GM04504 (cell line): Measurements from ENCODE around the gene PRAMEF8.
"Not testable (repeated sequence)": the region's sequence is repeated elsewhere in the genome, so short reads cannot be mapped to it uniquely, and the experiment has no call there.

ENCODE experiments used
- DNase-seq: peaks from one replicate; pipeline ENCODE4 v3.0.0-alpha.2; 2012; ENCODE audit warnings: low read depth

Gene PRAMEF8

DNA sequence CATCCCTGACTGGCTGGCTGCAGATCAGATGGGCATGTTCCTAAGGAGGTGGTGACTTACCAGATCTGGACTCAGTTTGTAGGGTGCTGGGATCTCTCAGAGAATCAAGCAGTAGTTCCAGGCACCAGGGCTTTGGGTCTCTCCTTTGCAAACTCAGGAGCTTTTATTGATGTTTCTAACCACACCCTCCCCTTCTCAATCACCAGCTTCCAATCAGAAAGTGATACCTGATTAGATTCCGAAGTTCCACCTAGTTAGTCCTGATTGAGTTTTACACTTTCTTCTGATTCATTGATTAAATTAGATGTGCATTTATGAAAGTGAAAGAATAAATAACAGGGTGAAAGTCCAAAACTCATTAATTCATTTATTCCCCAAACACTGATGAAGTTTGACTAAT, at the start of gene PRAMEF8:
PRAMEF8 (minus strand) TSS at position 101 of the 400 bp plus-strand sequence. CDS start 1,046 bp downstream, outside the sequence.
- not testable (repeated sequence) for DNase-seq

DNA sequence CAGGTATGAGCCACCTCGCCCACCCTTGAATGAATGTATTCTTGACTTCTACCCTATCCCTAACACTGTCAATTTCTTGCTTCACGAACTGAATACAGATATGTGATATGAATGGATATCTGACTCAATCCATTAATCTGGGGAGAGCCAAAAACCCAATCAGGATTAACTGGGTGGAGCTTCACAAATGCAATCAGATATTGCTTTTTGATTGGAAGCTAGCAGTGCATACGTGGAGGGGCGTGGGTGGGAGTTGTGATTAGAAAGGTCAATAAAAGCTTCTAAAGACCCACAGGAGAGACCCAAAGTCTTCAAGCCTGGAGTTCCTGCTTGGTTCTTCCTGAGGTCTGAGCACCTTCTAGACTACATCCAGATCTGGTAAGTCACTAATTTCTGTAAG, 30.3 kb upstream of the PRAMEF8 start, which contains the start of gene PRAMEF15:
PRAMEF15 (plus strand) TSS at position 301 of the 400 bp plus-strand sequence. CDS start 2,827 bp downstream, outside the sequence.
- DNase-seq = not testable (repeated sequence)

DNA sequence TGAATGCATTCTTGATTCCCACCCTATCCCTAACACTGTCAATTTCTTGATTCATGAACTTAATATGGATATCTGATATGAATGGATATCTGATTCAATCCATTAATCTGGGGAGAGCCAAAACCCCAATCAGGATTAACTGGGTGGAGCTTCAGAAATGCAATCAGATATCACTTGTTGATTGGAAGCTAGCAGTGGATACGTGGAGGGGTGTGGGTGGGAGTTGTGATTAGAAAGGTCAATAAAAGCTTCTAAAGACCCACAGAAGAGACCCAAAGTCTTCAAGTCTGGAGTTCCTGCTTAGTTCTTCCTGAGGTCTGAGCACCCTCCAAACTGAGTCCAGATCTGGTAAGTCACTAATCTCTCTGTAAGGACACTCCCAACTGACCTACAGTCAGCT, 18.3 kb upstream of the PRAMEF8 start, which contains the start of gene PRAMEF33:
PRAMEF33 (plus strand) TSS at position 301 of the 400 bp plus-strand sequence. CDS start 2,416 bp downstream, outside the sequence.
- not testable (repeated sequence) for DNase-seq

DNA sequence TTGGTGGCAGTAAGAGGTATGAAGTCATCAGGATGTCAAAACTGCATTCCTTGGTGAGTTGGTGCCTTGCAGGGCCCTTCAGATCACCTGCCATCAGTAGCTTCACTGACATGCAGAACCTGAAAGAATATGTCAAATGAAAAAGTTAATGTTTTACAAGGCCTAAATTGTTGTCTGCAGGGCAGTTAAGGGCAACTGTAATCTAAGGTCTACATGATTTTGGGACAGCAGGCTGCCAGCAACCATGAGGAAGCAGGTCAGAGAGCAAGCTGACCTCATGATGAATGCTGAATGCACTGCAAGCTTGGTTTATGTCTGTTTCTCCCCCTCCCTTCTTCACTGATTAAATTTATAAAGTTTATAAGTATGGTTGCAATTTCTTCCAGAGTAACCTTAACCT, 17.3 kb upstream of the PRAMEF8 start:
- not testable (repeated sequence) for DNase-seq

DNA sequence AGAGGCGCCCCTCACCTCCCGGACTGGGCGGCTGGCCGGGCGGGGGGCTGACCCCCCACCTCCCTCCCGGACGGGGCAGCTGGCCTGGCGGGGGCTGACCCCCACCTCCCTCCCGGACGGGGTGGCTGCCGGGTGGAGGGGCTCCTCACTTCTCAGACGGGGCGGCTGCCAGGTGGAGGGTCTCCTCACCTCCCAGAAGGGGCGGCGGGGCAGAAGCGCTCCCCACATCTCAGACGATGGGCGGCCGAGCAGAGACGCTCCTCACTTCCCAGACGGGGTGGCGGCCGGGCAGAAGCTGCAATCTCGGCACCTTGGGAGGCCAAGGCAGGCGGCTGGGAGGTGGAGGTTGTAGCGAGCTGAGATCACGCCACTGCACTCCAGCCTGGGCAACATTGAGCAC, 13.8 kb upstream of the PRAMEF8 start:
- DNase-seq = not testable (repeated sequence)

DNA sequence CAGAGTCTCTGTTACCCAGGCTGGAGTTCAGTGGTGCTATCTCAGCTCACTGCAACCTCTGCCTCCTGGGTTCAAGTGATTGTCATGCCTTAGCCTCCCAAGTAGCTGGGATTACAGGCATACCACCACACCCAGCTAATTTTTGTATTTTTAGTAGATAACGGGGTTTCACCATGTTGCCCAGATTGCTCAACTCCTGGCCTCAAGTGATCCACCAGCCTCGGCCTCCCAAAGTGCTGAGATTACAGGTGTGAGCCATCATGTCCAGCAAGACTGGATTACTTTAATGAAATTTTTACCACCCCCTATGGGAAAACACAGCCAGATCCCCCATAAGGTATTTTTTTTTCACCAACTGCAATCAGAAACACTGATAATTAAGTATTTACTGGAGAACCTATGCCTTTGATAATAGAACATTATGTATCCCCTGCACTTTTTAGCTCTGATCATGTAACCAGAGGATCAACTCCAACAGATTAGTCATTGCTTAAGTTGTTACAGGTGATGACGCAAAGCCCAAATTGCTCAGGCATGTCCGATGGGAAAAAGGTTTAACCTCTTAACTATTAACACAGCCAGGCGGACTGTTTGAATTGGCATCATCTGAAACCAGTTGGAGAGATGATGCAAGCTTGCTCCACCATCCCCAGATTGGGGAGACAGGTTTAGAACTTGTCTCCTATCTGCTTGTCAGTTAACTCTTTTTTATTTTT, 12.4 kb upstream of the PRAMEF8 start:
- DNase-seq = not testable (repeated sequence)

DNA sequence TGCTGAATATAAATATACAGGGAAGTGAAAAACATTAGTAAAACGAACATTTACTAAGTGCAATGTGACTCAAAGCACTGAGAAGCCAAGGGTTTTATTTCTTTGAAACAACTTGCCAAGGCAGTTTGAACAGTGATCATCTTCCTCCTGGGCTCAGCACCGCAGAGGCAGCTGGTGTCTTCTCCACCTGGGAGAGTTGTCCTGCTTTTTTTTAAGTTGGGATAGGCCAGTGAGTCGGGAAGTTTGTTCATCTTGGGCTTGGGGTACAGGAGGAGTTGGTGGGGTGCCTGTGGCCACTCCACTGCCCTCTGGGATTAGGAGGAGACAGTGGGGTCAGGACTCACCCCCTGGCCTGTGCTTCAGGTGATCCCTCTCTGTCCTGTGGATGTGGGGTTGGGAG, 4.1 kb upstream of the PRAMEF8 start:
- not testable (repeated sequence) for DNase-seq

DNA sequence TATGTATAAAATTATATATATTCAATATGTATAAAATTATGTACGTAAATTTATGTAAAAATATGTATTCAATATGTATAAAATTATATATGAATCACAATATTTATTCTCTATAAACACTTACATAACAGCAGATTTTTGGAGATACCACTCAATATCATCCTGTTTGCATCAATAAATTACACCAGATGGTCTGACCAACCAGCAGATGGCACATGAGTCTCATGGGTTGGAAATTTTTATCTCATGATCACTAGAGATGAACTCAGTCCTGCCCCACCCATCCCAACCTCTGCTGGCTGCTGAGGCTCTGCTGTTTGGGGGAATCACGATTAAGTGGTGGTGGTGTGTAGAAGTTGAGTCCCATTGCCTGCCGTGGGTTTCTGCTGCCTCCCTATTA, 5.3 kb downstream of the PRAMEF8 start:
- DNase-seq = not testable (repeated sequence)

DNA sequence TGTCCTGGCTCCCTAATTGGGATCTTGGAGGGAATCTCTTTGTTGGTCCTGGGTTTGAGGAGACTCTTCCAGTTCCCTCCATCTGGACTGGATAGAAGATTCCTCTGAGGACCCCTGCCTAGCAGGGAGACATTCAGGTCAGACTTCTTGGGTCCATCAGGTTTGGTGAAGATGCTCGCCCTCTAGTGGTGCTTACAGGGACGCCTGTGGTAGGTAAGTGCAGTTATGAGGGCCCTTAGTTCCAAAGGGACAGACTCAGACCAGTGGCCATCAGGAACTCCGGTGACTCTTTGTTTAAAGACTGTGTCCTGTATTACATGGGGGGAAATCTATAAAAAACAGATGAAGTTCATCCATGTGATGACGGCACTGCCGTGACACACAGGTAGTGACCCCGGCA, 7.9 kb downstream of the PRAMEF8 start:
- DNase-seq = not testable (repeated sequence)

DNA sequence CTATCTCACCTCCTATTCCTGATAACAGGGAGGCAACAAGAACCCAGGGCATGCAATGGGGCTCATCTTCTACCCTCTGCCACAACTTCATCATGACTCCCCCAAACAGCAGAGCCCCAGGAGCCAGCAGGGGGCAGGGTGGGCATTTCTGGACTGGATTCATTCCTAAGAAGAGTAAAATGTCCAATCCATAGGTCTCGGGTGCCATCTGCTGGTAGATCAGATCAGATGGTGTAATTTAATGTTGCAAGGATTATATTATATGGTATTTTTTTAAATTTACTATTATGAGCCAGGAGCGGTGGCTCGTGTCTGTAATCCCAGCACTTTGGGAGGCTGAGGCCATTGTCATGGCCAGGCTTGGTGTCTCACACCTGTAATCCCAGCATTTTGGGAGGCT, 19.8 kb downstream of the PRAMEF8 start:
- DNase-seq = not testable (repeated sequence)

DNA sequence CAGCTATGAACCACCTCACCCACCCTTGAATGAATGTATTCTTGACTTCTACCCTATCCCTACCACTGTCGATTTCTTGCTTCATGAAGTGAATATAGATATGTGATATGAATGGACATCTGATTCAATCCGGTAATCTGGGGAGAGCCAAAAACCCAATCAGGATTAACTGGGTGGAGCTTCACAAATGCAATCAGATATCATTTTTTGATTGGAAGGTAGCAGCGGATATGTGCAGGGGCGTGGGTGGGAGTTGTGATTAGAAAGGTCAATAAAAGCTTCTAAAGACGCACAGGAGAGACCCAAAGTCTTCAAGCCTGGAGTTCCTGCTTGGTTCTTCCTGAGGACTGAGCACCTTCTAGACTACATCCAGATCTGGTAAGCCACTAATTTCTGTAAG, 31.0 kb downstream of the PRAMEF8 start, which contains the start of gene PRAMEF5:
PRAMEF5 (plus strand) TSS at position 301 of the 400 bp plus-strand sequence. CDS start 5,071 bp downstream, outside the sequence.
- not testable (repeated sequence) for DNase-seq

DNA sequence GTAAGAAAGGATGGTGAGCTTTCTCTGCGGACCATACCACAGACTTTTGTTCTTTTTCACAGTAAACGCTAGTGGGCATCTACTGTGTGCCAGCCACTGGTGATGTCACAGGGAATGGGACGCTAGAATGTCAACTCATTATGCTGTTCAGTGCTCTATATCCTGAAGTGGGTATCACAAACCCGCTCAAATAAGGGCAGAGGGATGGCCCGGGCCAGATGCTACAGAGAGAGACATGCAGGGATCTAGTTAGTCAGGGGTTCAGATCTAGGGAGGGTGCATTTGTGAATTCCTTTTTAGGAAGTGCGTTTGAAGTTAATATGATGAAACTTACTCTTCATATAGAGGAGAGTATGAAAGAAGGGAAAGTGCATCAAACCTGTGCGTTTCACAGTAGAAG, 37.8 kb downstream of the PRAMEF8 start:
- DNase-seq = not testable (repeated sequence)

DNA sequence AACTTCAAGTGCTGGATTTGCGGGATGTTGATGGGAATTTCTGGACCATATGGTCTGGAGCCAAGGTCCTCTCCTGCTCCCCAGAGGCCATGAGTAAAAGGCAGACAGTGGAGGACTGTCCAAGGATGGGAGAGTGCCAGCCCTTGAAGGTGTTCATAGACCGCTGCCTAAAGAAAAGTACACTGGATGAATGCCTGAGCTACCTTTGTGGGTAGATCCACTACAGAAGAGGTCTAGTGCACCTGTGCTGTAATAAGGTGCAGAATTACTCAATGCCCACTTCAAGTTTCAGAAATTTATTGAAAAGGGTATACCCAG, 38.4 kb downstream of the PRAMEF8 start:
- not testable (repeated sequence) for DNase-seq

DNA sequence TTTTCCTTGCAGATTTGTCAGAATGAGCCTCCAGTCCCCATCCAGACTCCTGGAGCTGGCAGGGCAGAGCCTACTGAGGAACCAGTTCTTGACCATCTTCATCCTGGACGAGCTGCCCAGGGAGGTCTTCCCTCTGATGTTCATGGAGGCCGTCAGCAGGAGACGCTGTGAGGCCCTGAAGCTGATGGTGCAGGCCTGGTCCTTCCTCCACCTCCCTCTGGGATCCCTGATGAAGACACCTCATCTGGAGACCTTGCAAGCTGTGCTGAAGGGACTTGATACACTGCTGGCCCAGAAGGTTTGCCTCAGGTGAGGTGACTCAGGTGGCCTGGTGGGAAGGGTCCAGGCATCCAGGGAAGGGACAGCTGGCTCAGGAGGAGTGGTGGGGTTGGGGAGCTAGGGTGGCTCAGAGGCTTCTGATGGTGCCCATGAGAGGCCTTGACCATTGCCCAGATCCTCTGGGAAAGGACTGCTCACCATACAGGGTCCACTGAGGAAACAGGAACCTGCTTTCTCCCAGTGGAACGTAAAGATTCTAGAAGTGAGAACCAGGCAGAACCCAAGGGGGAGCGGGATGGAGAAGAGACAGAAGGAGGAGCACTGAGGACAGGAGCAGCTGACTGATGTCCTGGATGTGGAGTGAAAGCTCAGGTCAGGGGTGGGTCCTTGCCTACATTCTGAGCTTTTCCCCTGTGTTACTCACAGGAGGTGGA, 38.9 kb downstream of the PRAMEF8 start:
- not testable (repeated sequence) for DNase-seq

DNA sequence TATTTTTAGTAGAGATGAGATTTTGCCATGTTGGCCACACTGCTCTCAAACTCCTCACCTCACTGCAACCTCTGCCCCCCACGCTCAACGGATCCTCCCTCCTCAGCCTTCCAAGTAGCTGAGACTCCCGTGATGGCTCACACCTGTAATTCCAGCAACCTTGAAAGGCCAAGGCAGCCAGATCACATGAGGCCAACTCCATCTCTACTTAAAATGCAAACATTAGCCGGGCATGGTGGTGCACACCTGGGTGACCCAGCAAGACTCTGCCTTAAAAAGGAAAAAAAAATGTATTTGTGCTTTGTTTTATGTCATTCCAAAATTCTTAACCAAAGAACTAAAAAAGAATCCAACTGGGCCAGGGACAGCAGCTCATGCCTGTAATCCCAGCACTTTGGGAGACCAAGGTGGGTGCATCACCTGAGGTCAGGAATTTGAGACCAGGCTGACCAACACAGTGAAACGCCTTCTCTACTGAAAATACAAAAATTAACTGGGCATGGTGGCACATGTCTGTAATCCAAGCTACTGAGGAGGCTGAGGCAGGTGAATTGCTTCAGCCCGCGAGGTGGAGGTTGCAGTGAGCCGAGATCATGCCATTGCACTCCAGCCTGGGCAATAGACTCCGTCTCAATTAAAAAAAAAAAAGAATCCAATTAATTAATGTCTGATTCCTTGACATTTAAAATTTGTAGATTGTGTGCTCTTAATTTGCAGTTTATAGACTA, 41.2 kb downstream of the PRAMEF8 start:
- DNase-seq = not testable (repeated sequence)

DNA sequence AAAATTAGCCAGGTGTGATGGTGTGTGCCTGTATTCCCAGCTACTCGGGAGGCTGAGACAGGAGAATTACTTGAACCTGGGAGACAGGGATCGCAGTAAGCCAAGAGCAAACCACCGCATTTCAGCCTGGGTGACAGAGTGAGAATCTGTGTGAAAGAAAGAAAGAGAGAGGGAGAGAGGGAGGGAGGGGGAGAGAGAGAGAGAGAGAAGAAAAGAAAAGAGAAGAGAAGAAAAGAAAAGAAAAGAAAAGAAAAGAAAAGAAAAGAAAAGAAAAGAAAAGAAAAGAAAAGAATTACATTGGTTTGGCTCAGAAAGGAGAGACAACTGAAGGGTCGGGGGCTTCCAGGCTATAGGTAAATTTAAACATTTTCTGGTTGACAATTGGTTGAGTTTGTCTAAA, 45.3 kb downstream of the PRAMEF8 start:
- DNase-seq = not testable (repeated sequence)

DNA sequence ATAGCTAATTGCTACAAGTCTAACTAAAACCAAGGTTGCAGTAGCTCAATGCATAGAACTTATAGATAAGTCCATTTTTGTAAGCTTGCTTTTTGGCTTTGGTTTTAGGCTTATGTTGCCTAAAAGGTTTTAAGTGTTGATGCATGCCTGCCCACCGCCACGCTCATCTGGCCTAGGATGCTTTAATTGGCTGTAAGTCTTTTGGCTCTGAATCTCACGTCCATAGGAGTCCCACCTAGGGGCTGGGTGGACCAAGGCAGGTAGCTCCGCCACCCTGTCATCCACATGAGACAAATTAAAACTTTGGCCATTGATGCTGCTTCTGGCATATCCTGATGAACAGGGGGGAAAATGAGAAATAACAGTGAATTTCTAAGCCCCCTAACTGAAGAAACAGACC, 47.4 kb downstream of the PRAMEF8 start:
- DNase-seq = not testable (repeated sequence)

DNA sequence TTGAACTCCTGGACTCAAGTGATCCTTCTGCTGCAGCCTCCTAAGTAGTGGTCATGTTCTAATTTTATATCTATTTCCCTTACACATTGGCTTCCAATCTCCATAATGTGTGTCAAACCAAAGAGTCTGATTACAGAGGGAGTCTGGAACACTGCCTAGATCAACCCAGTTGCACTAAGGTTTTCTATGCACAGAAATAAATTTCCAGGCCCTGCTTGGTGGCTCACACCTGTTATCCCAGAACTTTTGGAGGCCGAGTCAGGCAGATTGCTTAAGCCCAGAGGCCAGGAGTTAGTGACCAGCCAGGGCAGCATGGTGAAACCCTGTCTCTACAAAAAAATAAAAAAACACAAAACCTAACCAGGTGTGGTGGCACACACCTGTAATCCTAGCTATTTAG, 50.9 kb downstream of the PRAMEF8 start:
- not testable (repeated sequence) for DNase-seq

DNA sequence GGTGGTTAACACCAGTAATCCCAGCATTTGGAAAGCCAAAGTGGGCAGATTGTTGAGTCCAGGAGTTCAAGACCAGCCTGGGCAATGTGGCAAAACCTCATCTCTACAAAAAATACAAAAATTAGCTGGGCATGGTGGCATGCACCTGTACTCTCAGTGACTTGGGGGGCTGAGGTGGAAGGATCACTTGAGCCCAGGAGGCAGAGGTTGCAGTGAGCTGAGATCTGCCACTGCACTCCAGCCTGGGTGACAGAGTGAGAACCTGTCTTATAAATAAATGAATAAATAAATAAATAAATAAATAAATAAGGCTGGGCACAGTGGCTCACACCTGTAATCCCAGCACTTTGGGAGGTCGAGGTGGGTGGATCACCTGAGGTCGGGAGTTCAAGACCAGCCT, 52.9 kb downstream of the PRAMEF8 start:
- not testable (repeated sequence) for DNase-seq
